Germinal center (tissue), 1 donor: Measurements from ENCODE around the gene APRT.
"Not testable (repeated sequence)": the region's sequence is repeated elsewhere in the genome, so short reads cannot be mapped to it uniquely, and the experiment has no call there.

Source experiments
- DNase-seq: peaks from one replicate; pipeline ENCODE4 v3.0.0; 2012; ENCODE audit warnings: mixed read lengths, low spot score

APRT gene

DNA sequence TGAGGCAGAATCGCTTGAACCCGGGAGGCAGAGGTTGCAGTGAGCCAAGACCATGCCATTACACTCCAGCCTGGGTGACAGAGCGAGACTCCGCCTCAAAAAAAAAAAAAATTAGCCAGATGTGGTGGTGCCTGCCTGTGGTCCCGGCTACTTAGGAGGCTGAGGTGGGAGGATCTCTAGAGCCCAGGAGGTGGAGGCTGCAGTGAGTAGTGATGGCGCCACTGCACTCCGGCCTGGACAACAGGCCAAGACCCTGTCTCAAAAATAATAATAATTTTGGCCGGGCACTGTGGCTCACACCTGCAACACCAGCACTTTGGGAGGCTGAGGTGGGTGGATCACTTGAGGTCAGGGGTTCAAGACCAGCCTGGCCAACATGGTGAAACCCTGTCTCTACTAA is 23.0 kb downstream of the APRT start:
- DNase-seq, result not testable (repeated sequence)

DNA sequence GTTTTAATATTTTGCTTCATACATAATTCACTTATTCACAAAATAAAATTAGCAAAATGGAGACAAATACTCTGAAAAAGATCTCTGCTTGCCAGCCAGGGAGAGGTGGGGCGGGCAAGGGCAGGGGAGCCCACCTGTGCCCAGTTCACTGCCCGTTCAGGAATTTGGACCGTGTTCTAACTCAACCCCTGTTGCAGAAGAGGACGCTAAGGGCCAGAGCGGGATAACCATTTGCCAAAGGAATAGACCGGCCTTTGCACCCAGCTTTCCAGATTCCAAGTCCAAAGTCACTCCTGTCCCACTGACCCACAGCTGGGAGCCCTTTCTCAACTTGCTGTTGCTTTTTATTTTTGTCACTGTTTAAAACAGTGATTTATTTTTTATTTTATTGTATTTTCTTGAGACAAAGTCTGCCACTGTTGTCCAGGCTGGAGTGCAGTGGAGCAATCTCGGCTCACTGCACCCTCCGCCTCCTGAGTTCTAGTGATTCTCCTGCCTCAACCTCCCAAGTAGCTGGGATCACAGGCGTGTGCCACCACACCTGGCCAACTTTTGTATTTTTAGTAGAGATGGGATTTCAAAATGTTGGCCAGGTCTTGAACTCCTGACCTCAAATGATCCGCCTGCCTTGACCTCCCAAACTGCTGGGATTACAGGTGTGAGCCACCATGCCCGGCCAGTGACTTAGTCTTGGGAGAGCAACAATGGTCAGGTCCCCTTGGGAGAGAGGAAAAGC is 24.0 kb downstream of the APRT start:
- DNase-seq, result no peak

DNA sequence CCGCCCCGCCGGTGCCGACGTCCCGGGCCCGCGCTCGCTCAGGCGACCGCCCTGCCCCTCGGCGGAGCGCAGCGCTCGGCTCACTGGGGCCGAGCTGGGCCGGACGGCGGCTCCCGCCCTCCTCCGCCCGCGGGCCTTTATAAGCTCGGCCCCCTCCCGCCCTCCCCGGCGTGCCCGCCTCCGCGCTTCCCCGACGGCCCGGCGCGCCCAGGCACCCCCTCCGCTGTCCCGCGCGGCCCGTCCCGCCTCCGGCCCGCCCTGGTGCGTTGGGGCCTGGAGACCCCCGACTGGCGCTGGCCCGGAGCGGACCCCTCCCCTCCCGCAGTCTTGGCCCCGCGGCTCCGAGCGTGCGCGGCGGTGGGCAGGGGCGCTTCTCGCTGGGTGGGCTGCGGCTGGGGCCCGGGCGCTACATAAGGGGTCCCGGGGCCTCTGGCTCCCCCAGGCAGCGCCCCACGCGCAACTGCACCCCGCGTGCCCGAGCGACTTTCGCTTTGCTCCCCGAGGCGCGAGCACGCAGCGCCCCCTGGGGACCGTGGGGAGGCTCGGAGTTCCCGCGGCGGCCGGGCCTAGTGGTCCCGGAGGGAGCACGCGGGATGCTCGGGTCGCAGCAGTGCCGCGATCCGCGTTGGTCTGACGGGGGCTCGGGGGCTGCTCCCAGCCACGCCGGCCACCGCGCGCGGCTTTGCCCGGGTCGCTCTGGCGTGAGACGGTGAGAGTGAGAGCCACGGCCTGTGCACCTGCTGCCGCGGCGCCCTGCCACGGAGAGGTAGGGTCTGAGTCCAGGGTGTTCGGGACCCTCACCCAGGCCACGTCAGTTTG is 26.4 kb downstream of the APRT start, which contains the start of gene PIEZO1:
Gene PIEZO1 (minus strand): TSS at position 115 of the 819 bp plus-strand sequence. CDS start 256 bp downstream, outside the sequence.
- peak; percentile 64 for DNase-seq

DNA sequence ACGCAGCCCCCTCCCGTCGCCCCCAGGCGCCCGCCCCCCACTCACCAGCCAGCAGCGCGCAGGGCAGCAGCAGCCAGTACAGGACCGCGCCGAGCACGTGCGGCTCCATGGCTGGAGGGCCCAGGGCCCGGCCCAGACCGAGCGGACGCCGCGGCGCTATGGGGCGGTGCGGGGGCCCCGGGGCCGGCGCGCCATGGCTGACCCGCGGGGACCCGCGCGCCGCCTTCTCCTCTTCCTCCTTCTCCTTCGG is 26.9 kb downstream of the APRT start:
- DNase-seq, result no peak

DNA sequence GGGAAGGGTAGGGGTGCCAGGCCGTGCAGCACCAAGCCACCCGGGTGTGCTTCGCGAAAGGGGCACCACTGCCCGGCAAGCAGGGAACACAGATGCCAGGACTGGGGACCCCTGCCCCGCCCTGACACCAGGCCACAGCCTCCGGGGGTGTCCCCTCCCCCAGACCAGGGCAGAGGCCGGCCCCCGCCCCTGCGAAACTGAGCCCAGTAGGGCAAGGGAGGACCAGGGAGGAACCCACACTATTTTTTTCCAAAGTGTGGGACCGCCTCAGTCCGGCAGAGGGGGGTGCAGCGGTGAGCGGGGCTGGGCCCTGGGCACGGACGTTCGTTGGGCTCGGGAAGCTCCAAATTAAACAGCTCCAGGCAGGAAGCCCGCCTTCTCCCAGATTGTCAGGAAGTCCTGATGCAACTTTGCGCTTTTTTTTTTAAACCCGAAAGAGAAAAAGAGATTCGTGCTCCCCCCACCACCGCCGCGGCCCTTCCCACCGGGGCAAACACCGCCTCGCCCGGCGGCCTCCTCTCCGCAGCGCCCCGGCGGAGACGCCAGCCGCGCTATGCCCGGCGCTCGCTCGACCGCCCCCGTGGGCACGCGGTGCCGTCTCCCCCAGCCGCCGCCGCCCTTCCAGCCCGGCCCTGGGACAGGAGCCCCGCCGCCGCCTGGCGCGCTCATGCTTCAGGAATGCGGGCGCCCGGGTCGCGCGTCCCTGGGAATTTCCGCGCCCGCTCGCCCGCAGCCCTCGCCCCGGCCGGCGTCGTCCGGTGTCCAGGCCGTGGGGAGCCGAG is 27.5 kb downstream of the APRT start:
- DNase-seq, result peak; percentile 58

DNA sequence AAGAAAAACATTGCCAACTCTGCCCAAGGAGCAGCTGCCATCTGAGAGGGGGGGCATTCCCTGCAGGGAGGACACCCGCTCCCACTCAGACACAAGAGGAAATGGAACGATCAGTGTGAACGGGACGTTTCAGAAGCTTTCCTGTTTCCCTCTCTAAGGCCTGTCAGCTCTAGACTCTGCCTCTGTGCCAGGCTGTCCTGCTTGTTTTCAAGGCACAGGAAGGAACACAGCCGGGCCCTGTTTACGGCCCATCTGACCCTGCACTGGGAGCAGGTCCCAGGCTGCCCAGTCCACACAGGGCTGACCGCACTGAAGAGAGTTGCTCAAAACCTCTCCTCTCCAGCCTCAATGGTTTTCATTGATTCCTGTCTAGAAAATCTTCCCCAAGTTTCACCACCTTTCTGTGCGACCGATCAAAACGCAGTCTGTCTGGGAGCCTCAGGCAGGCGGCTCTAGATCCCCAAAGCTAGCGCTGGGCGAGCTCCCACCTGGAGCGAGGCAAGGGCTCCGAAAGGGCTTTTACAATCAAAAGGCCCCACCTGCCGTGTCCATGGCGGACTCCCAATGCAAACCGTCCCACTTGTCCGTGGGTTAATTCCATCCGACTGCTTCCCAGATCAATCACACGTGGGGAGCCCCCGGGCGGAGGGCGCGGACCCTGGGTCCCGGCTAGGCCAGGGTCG is 28.2 kb downstream of the APRT start:
- DNase-seq, result no peak

DNA sequence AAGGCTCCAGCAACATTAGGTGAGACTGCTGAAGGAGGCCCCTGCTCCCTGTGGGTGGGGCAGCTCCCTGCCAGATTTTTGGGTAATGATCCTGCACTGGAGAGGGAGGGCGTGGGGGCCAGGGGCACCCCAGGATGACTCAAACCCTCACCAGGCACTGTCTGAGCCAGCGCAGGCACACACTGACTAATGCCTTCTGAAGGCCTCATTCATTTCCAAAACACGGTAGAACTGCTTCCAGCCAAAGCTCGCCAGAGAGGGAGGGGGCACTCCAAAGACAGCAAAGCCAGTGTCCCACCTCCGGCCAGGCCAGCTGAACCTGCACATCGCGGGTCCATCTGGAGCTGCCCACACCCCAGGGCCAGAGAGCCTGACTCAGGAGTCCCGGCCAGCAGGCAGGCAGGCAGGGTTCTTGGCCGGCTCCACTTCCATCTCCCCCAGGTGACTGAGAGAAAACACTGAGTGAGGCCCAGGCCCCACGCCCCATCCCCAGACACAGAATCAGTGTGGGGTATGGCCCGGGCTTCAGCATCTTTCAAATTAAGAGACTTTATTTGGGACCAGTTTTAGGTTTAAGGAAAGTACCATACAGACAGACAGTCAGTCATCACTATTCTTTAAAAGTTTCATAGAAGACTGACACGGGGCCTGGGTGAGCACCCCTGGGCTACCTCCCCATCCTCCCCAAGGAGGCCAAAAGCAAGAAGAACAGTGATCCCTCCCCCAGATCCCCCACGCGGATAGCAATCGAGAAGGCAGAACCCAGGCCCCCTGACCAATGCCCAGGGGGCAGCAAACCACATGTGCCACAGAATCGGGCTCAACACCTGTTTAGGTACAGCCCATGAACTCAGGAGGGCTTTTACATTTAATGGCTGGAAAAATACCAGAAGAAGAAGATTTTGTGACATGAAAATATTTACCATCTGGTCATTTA is 29.0 kb downstream of the APRT start:
- DNase-seq, result no peak

DNA sequence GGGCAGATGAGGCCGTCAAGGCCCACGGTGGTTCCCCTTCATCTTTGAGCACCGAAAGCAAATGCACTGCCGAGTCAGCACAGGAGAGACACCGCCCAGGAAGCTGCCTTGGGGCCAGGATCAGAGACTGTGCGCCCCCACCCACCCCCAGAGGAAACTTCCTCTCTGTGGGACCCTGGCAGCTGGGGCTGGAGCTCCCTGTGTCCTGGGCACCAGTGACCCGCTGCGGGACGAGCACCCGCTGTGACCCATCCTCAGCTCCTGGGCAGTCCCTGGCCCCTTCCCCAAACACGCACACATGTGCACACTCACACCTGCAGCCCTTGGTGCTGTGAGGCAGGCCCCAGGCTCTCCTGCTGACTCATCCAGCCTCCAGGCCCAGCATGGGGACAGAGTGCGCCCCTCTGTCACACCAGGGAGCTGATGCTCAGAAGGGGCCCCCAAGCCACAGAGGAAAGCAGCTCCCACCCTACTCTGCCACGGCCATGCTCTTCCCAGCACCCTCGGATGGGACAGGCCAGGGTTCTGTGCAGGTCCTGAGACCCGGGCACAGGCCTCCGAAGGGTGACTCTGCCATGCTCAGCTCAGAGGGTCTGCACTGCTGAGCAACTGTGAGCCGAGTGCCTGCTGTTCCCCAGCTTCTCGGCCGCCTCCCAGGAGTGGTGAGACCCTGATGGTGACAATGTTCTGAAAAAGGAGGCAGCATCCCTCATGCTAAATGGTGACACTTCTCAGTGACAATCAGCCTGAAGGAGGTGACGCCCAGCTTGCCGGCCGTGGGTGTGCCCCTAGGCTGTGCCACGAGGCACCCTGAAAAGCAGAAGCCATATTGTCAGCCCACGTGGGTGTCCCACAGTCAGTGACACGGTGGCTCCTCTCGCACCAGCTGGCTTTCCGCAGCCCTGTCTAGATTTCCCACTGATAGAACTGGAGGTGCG is 30.3 kb downstream of the APRT start:
- no peak for DNase-seq

DNA sequence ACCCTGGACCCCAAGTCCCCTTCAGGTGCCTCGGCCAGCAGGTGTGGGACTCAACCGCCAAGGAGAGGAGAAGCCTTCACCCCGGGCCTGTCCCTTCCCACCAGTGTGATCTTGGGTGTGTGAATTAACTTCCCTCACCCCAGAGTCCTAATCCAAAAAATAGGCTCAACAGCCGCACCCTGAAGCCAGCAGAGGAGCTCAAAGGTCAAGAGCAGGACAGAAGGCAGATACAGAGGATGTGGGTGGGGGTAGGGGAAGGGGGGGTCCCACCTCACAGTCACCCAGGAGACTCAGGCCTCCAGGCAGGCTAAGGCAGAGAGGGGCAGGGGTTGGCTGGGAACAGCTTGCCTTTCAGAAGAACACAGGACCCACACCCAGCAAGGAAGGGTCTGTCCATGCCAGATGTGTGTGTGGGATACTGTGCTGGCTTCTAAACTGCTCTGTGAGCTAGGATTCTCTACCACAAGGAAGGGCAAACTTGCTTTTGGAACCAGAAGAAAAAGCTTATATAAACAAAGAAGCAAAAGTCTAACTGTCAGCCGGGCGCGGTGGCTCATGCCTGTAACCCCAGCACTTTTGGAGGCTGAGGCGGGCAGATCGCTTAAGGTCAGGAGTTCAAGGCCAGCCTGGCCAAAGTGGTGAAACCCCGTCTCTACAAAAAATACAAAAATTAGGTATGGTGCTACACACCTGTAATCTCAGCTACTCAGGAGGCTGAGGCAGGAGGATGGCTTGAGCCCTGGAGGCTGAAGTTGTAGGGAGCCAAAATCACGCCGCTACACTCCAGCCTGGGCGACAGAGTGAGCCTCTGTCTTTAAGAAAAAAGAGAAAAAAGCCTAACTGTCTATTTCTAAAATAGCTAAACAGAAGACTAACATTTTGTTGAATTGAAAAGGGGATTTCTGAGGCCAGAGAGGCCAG is 31.3 kb downstream of the APRT start:
- no peak for DNase-seq

DNA sequence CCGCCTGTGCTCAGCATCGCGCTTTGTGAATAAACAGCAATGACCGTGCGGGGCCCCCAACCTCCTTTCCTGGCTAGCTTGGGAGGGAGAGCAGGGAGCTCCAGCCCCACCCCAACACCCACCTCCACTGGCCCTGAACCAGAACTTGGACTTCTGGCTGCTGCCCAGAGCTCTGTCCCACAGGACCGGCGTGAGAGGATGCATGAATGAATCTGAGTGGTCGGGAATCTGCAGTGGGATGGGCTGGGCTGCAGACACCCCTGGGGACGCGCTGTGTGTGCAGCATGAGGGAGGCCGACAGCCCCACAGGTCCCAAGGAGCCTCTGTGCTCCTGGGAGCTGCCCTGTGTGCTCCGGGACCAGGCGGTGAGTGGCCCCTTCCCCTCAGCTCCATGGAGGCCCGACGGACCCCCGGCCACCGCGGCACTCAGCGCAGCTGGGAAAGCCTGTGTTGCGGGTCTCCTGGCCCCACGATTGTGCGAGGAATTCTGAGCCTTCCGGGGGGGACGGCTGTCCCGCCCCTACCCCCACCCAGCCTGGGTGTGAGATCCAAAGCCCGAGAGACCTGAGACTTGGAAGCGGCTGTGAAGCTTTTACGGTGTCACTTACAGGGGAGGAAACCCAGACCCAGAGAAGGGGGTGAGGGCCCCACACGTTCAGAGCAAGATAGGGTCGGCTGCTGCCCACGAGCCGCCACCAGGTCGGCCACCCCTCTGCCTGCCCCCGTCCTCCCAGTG is 32.2 kb downstream of the APRT start:
- DNase-seq, result no peak

DNA sequence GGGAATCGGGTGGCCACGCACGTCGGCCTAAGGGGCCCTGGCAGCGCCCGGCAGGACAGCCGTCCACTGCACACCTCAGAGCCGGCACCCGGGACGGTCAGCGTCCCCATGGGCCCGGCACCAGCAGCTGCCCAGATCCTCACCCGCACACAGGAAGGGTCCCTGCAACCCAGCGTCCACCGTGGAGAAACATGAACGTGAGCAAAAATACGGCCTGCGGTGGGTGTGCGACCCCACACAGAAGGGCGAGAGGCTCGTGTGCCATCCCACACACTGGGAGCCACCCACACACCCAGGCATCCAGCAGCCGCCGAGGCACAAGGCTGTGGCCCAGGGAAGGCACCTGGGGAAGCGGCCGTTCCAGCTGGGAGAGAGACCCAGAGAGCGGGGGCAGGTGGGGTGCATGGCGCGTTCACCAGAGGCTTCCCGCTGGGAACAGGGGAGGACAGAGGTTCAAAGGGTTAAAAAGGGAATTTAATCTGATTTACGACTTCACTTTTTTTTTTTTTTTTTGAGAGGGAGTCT is 33.1 kb downstream of the APRT start:
- DNase-seq, result no peak

DNA sequence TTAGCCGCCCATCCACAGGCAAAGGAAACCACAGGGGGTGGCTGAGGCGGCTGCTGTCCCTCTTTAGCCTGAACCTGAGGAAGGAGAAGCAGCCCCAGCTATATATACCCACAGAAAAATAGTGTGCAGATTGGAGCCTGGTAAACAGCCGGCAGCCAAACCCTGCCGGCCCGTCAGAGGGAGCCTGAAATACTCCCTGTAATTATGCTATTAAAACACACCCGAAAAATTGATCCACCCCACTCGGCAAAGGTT is 33.5 kb downstream of the APRT start:
- no peak for DNase-seq

DNA sequence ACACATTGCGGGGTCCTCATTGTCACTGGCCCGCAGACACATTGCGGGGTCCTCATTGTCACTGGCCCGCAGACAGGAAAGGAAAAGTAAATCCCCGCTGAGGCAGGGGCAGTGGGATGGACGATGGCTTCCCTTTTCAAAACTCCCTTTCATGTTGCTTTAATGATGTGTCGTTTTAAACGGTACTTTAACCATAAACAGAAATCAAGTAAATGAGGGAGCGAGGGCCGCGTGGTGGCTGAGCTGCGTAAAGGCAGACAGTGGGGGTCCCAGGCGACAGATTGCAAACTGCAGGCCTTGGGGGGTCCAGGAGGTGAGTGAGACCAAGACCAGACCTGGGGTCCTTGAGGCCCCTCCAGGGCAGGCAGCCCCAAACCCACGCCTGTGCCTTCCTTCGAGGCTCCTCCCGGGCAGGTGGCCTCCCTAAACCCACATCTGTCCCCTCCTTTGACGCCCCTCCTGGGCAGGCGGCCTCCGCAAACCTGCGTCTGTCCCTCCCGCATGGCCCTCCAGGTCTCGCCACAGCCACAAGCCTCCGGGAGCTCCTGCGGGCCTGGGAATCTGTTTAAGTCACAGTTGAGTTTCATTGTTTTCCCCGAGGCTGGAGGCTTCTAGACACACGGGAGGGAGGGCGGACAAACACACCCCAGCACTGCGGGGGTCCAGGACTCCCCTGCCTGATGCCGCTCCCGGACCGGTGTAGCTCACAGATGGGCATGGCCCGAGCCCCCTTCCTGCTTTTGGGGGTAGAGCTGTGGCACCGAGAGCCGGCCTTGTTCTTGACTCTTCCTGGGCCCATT is 34.1 kb downstream of the APRT start:
- DNase-seq, result no peak

DNA sequence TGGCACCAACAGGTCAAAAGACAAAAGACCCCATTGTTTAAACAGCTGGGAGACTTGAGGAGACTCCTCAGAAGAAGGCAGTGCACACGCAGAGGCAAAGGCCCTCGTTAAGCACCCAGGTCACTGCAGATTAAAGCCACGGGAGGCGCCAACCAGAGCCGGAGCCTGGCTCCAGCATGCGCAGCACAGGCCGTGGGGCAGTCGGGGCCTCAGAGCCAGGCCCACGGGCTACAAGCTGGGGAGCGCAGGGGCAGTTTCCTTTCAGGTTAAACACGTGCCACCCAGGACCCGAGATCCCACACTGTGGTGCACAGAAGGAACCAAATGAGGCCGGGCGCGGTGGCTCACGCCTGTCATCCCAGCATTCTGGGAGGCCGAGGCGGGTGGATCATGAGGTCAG is 35.9 kb downstream of the APRT start:
- DNase-seq, result no peak

DNA sequence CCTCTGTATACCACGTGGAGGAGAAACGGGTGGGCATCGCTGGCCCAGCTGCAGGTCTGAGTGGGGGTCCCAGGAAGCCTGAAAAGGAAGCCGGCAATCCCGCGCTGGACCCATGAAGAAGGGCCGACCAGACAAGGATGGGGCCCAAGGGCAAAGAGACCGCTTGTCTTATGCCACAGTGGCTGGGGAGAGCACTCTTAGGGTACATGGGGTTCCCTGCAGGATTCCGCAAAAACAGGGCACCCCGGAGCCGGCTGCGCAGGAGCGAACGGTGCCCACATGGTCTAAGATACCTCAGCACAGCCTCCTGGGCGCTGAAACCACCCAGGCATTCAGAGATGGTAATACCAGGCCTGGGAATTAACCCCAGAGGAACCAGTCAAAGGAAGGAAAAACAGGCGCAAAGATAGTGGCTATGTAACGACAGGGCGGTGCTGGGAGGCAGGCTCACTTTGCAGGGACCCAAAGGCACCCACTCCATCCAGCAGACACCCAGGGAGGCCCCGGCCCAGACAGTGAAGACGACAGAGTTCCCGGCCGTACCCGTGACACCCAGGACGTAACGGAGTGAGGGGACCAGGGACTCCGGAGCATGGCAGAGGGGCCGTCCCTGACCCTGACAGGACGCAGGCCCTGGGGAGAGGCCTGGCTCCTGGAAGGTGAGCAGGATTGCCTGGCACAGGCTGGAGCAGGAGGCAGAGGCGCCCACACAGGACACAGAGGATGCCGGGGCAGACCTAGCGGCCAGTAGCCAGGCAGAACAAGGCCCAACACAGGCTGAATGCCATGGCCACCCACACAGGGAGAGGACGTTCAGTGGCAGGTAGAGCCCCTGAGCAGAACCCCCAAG is 37.0 kb downstream of the APRT start:
- DNase-seq, result no peak

DNA sequence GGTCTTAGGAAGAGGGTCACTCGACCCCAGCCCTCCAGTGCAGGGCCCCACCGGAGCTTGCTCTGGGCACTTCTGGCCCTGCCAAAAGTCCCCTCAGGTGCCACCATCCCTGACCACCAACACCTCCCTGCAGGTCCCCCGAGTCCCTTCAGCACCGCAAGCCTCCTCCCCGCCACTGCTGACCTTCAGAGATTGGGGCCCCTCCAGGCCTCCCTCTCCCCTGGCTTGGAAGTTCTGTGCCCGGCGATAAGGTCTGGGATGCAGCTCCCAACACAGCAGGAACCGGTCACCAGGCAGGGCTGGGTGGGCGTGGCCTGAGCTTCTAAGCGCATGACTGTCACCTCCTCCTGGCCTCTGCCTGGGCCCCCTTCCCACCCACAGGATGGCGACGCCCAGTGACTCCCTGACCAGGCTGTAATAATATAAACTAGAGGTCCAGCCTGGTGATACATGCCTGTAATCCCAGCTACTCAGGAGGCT is 37.9 kb downstream of the APRT start:
- DNase-seq, result no peak
